Retinal pigment epithelial cell (primary cell): ENCODE results near the gene TBC1D3B.

ENCODE experiments used
- DNase-seq: peaks from one replicate; pipeline ENCODE4 v3.0.0-alpha.2; 2010; ENCODE audit warnings: low read depth
- H3K4me3 ChIP-seq: 2 replicates; pipeline ENCODE4 v1.5.1; 2011; ENCODE audit warnings: mild to moderate bottlenecking, low read length, control low read depth, moderate library complexity
- CTCF ChIP-seq: conservative IDR thresholded peaks from 2 replicates; pipeline ENCODE4 v1.5.1; 2011; ENCODE audit warnings: low read depth, low read length, control low read depth, inconsistent platforms

The TBC1D3B gene

DNA sequence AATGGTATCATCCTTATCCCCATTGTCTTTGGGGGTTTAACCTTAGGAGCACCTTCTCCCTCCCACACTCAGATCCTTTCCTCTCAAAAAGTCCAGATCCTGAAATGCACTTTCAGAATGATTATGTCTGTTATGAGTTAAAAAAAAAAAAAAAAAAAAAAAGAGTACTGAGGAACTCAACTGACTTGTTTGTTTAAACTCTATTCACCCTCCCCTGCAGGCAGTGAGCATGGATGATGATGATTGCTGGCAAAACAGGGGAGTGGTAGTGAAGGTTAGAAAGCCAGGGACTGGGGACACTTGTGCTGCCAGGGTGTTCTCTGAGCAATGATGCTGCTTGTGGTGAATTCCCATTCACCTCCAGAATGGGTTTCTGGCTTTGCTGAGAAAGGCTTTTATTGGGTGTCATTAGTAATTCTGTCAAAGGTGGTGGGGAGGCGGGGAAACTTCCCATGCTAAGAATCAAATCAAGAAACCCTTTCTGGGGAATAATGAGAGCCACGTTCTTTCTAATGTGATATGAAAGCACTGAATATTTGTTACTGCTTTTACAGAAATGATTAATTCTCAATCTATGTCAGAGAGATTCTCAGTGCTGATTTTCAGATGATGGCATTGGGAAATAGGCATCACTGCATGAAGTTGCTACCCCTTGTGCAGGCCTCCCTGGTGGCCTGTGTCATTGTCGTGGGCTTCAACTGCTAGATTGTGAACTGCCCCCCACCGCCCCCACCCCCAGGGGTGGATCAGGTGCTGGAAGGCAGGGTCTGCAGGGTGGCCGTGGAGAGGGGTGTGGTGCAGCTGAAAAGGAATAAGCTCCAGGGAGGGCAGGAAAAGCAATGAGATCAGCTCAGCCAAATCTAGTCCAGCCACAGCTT, 58.7 kb downstream of the TBC1D3B start:
- no peak for TF ChIP-seq CTCF
- no peak overlapping the region for H3K4me3 ChIP-seq
- no peak for DNase-seq
